ENCODE data around the gene DGKG.

DNA sequence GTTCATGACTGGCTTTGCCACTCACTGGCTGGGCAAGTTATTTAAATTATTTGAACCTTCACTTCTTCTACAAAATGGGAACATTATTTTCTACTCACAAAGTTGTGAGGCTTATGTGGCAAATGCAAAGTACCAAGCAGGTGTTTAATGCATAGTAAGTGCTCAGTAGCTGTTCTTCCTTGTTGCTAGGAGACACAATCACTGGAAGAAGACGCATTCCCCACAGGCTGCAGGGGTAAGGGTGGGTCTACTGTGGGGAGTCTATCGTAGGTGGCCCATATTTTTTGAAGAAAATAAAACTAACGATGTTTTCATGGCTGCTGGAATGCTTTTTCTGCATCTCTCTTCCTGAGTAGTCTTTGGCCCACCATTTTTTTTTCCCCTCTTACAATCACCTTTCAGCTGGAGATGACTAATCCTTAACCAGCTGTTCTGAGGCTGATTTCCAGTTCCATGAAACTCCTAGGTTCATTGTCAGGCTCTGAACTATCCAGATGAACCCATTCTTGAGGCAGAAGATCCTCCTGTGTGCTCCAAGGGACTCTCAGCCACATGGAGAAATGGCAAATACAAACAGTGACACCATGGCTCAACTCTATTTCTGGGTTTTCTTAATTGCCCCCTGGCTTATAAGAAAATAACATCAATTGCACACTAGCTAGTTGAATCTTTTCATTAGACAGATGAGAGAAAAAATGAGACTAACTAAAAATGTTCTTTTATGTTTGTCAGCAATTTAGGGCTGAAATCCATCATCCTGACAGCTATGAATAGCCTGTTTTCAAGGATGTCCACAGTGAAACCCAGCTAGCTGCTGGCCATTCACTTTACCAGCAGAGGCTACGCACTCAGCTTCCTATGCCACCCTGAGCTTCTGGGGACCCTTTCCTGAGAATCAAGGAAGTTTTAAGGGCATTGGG lies 144.9 kb downstream of the DGKG start:
- no peak for TF ChIP-seq CTCF (IDR thresholded peaks at IDR 0.05)
- TF ChIP-seq POLR2A (IDR thresholded peaks at IDR 0.05) = no peak
